ENCODE results near the gene TASP1. TPM values are rescaled to one million over a fixed set of nuclear protein-coding genes. Genes with fewer than 3 reads are reported as not detected.
A peak's percentile ranks its signal among the peaks of the same experiment; 100 is the strongest.

TASP1 gene
- total and polyA plus RNA-seq, 10 of the 15 experiments (the other 5 are each of a cell fraction or from before 2014, with no cell fraction given): 7.4 to 17.8 (median 10.5) TPM

DNA sequence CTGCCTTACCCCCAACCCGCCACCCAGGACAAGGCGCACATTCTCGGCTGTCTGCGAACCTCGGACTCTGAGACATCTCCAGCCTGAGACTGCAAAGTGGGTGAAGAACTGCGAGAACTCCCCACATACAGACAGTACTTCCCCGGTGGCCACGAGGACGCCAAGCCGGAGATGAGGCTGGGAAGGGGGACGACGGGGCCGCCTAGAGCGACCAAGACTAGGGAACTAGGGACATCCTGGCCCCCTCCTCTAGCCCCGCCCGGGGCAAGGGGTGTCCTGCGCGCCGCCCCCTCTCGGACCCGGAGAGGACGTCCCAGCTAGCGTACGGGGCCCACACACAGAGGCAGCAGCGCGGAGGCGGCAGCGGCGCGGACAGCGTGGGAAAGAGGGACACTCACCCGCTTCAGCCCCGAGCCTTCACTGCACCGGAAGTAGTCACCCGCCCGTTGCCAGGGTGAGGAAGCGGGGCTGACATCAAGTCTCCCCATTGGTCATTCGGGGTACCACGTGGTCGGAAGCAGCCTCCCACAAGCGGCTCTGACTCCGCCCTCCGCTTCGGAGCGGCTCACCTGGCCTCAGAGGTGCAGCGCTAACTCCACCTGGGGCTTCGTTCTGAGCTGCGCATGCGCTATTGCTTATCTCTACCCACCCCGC is at the start of gene TASP1 (continued):
- TF ChIP-seq ZBTB11 (CRISPR knock-in tag; IDR thresholded peaks at IDR 0.05) (no peak), MLLT1 (IDR thresholded peaks at IDR 0.05) (no peak), MXI1 (IDR thresholded peaks at IDR 0.05; ENCODE audit: low read depth, low read length) (peak; percentile 96), FOS (IDR thresholded peaks at IDR 0.05; ENCODE audit: borderline replicate concordance, extremely low read depth, insufficient read length) (no peak), BCL11A (IDR thresholded peaks at IDR 0.05; ENCODE audit: low read depth, low read length) (no peak), ZNF687 (IDR thresholded peaks at IDR 0.05) (peak; percentile 36; the same call in 1 of the 2 replicates), YY1 (IDR thresholded peaks at IDR 0.05; ENCODE audit: low read depth, low read length) (no peak), SUZ12 (IDR thresholded peaks at IDR 0.05; ENCODE audit: unreplicated experiment) (no peak), SREBF1 (IDR thresholded peaks at IDR 0.05; ENCODE audit: low read length) (no peak), EGR1 (IDR thresholded peaks at IDR 0.05; ENCODE audit: borderline replicate concordance in 1 of 2, low read depth in 2 of 2, low read length in 2 of 2) (peak in 1 of 2 experiments; percentile 37; a peak in 1 of 3 replicates), BCL3 (IDR thresholded peaks at IDR 0.05; ENCODE audit: borderline replicate concordance, insufficient read depth, low read depth, low read length, poor library complexity, severe bottlenecking) (no peak), EED (IDR thresholded peaks at IDR 0.05; ENCODE audit: low read depth) (0 out of 2 replicates have a peak, but pooled peaks have one; percentile 16), GATAD2B (conservative IDR thresholded peaks at IDR 0.05; ENCODE audit: low read depth) (peak; percentile 44; the same call in 1 of the 2 replicates)
- TF ChIP-seq, protein P1, sequence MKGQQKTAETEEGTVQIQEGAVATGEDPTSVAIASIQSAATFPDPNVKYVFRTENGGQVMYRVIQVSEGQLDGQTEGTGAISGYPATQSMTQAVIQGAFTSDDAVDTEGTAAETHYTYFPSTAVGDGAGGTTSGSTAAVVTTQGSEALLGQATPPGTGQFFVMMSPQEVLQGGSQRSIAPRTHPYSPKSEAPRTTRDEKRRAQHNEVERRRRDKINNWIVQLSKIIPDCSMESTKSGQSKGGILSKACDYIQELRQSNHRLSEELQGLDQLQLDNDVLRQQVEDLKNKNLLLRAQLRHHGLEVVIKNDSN (IDR thresholded peaks at IDR 0.05; ENCODE audit: borderline replicate concordance, extremely low read length, insufficient read depth, low read depth, low read length): peak; percentile 95
- TF ChIP-seq, protein P2, sequence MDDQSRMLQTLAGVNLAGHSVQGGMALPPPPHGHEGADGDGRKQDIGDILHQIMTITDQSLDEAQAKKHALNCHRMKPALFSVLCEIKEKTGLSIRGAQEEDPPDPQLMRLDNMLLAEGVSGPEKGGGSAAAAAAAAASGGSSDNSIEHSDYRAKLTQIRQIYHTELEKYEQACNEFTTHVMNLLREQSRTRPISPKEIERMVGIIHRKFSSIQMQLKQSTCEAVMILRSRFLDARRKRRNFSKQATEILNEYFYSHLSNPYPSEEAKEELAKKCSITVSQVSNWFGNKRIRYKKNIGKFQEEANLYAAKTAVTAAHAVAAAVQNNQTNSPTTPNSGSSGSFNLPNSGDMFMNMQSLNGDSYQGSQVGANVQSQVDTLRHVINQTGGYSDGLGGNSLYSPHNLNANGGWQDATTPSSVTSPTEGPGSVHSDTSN (IDR thresholded peaks at IDR 0.05; ENCODE audit: insufficient replicate concordance, low read depth, low read length): no peak

All from GM12878 (cell line).